Activated naive CD4-positive, alpha-beta T cell treated with anti-CD3 and anti-CD28 coated beads, Interleukin-2, amount 10 ng/mL, durations not matched to agents 7 days and 5 days (primary cell): ENCODE measurements around the gene PLOD1.

Experiments
- CTCF ChIA-PET: fragments of 350-600 bp; sonication (Branson Sonifier 250); formaldehyde crosslinking; loops from one replicate; lab custom pipeline; 2021; ENCODE audit warnings: antibody characterized with exemption; lab: Charles Lee
- DNase-seq: peaks from one replicate; pipeline ENCODE4 v3.0.0-alpha.2; 2020
- H3K27ac Mint-ChIP-seq: one replicate; pipeline ENCODE4 v1.8.0; 2021; ENCODE audit warnings: mild to moderate bottlenecking, moderate library complexity, mixed read lengths
- H3K27me3 Mint-ChIP-seq: one replicate; pipeline ENCODE4 v1.8.0; 2021; ENCODE audit warnings: mild to moderate bottlenecking, mixed read lengths
- H3K36me3 Mint-ChIP-seq: one replicate; pipeline ENCODE4 v1.8.0; 2021; ENCODE audit warnings: mixed read lengths
- H3K4me1 Mint-ChIP-seq: one replicate; pipeline ENCODE4 v1.8.0; 2021; ENCODE audit warnings: mixed read lengths
- H3K4me3 Mint-ChIP-seq: one replicate; pipeline ENCODE4 v1.8.0; 2021; ENCODE audit warnings: mild to moderate bottlenecking, moderate library complexity, mixed read lengths
- H3K9me3 Mint-ChIP-seq: one replicate; pipeline ENCODE4 v1.8.0; 2021; ENCODE audit warnings: mixed read lengths

PLOD1 gene

DNA sequence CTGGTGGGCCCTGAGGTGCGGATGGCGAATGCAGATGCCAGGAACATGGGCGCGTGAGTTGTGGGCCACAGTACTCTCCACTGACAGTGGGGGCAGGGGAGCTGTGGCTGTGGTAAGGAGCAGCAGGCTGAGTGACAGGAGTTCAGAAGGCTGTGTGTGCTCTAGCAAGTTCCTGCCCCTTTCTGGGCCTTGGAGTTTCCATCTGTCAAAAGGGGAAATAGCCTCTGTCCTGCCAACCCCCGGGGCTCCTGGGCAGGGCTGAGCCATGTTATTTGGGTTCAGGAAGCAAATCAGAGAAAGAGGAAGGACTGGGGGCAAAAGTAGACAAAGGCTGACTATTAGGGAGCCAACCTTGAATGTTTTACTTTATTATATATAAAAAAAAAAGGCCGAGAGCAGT lies 26.2 kb downstream of the PLOD1 start:
- DNase-seq: no peak
- no peak overlapping the region for H3K4me3 Mint-ChIP-seq
- H3K27ac Mint-ChIP-seq: no peak overlapping the region
- H3K27me3 Mint-ChIP-seq: no peaks in the 10 kb centered on the region
- H3K9me3 Mint-ChIP-seq: no peaks in the 10 kb centered on the region
- CTCF ChIA-PET: interaction anchor here (0.7 kb wide), 1 partner anchor 39 kb away, joined by 5 read pairs; no protein-coding TSS in a partner anchor
- H3K4me1 Mint-ChIP-seq: no peaks in the 10 kb centered on the region
- H3K36me3 Mint-ChIP-seq: no peaks in the 10 kb centered on the region

DNA sequence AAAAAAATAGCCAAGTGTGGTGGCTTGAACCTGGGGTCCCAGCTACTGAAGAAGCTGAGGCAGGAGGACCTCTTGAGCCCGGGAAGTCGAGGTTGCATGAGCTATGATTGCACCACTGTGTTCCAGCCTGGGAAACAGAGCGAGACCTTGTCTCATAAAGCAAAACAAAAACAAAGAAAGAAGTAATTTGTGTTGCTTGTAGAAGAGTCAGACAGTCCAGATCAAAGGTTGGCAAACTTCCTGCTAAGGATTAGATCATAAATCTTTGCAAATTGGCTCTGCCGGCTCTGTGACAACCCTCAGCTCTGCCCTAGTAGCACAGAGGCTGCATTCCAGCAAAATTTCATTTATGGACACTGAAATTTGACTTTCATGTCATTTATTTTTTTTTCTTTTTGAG lies 26.7 kb downstream of the PLOD1 start:
- no peak for DNase-seq
- CTCF ChIA-PET: interaction anchor here (0.7 kb wide), 1 partner anchor 39 kb away, joined by 5 read pairs; no protein-coding TSS in a partner anchor
- H3K36me3 Mint-ChIP-seq: no peaks in the 10 kb centered on the region
- H3K27me3 Mint-ChIP-seq: no peaks in the 10 kb centered on the region
- H3K4me3 Mint-ChIP-seq: no peak overlapping the region
- no peaks in the 10 kb centered on the region for H3K9me3 Mint-ChIP-seq
- H3K4me1 Mint-ChIP-seq: no peaks in the 10 kb centered on the region
- H3K27ac Mint-ChIP-seq: no peak overlapping the region

DNA sequence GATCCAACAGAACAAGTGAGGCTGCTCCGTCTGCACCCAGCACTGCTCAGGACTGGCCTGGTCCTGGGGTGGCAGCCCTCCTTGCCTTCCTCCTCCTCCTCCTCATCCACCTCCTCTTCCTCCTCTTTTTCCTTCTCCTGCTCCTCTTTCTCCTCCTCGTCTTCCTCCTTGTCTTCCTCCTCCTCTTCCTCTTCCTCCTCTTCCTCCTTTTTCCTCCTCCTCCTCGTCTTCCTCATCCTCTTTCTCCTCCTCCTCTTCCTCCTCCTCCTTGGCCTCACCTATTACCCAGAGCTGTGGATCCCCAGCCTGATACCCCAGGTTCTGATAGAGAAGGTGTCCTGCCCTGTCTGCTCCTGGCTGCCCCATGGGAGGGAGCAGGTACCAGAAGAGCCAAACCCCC lies 29.1 kb downstream of the PLOD1 start:
- CTCF ChIA-PET: no interaction called here
- peaks cover 2% of the 10 kb centered on the region for H3K36me3 Mint-ChIP-seq

DNA sequence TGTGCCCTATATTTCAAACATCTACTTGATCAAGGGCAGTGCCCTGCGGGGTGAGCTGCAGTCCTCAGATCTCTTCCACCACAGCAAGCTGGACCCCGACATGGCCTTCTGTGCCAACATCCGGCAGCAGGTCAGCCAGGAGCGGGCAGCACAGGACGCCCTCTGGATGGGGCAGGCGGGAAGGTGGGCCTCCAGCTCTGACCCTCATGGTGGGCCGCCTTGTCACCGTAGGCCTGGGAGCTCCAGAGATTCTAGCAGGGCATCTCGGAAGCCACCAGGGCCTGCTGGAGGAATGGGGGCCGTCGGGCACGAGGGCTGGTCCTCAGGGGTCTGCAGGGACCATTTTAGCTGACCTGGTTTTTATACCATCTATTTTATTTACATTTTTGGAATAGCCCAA lies 30.1 kb downstream of the PLOD1 start:
- H3K4me3 Mint-ChIP-seq: no peak overlapping the region
- H3K27me3 Mint-ChIP-seq: no peaks in the 10 kb centered on the region
- no peaks in the 10 kb centered on the region for H3K4me1 Mint-ChIP-seq
- H3K36me3 Mint-ChIP-seq: peaks cover 2% of the 10 kb centered on the region
- CTCF ChIA-PET: interaction anchor here (1.5 kb wide), 1 partner anchor 126 kb away, joined by 4 read pairs; no protein-coding TSS in a partner anchor
- H3K27ac Mint-ChIP-seq: no peak overlapping the region
- H3K9me3 Mint-ChIP-seq: no peaks in the 10 kb centered on the region
- no peak for DNase-seq

More for the DNA sequence above, 29.1 kb downstream of the PLOD1 start:
- Mint-ChIP-seq H3K27ac (no peak overlapping the region), H3K4me1 (no peaks in the 10 kb centered on the region), H3K9me3 (no peaks in the 10 kb centered on the region), H3K27me3 (no peaks in the 10 kb centered on the region), H3K4me3 (no peak overlapping the region)
- no peak for DNase-seq

DNA sequence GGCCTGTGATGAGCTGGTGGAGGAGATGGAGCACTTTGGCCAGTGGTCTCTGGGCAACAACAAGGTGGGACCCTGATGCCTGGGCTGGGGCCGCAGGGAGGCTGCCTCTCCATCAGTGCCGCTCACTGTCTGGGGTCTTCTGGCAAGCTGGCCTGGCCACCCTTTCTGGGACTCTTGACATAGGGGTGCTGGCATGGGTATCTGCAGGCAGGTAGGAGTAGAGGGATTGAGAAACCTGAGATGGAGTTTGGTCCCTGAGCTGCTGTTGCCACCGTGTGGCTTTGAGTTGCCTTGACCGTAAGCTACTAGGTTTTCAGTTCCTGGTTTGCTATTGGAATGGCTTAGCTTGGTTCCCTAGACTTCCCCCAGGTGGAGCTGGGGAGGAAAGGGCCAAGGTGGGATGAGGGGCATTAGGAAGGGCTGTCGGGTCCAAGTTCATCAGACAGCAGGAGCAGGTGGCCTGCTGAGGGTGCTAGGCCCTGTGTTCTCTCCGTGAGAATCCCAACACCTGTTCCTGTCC lies 32.6 kb downstream of the PLOD1 start:
- CTCF ChIA-PET: interaction anchor here (0.5 to 1.5 kb wide), 8 partner anchors 9 to 398 kb away, joined by 3 to 7 read pairs (median 3); no protein-coding TSS in a partner anchor
- Mint-ChIP-seq H3K27me3 (no peaks in the 10 kb centered on the region), H3K4me1 (peaks cover 4% of the 10 kb centered on the region), H3K4me3 (no peak overlapping the region), H3K9me3 (no peaks in the 10 kb centered on the region), H3K27ac (no peak overlapping the region), H3K36me3 (peaks cover 2% of the 10 kb centered on the region)
- DNase-seq: peak; percentile 33

DNA sequence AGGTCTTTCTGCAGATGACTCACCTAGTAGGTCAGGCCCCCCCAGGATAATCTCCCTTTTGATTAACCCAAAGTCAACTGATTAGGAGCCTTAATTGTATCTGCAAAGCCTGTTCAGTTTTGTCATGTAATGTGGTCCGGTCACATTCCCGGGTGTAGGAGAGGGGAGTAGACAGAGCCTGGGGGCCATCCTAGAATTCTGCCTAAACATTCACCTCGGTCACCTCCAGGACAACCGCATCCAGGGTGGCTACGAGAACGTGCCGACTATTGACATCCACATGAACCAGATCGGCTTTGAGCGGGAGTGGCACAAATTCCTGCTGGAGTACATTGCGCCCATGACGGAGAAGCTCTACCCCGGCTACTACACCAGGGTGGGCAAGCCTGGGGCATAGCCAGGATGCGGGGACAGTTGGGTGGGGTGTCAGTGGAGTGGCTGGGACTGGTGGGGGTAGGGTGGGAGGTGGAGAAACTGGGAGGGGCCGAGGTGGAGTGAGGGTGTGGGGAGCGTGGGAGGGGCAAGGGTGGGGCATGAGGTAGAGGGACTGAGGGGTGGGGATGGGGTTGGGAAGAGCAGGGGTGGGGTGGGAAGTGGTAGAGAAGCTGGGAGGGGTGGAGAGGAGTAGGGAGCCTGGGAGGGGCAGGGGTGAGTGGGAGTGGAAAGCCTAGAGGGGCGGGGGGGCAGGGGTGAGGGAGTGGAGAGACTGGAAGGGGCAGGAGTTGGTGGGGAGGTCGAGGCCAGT lies 36.1 kb downstream of the PLOD1 start:
- DNase-seq: no peak
- no peaks in the 10 kb centered on the region for H3K9me3 Mint-ChIP-seq
- H3K4me3 Mint-ChIP-seq: no peak overlapping the region
- H3K4me1 Mint-ChIP-seq: peaks cover 29% of the 10 kb centered on the region
- no peak overlapping the region for H3K27ac Mint-ChIP-seq
- H3K36me3 Mint-ChIP-seq: peaks cover 9% of the 10 kb centered on the region
- H3K27me3 Mint-ChIP-seq: no peaks in the 10 kb centered on the region
- CTCF ChIA-PET: no interaction called here

DNA sequence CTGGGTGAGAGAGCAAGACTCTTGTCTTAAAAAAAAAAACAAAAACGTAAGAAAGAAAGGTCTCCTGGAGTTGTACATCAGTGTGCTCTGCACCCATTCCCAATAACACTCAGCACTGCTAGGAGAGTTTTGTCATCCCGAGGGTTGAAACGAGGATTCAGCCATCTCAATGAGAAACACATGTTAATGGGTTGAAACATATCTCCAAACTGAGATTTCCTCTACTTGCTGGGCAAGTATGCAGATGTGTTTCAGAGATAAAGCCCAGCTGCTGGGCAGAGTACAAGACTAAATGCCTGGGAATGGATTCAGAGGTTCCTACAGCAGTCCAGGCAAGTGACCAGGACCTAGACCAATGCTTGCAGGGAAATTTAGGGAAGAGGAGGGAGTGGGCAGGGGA lies 43.1 kb downstream of the PLOD1 start:
- H3K27ac Mint-ChIP-seq: peak overlapping the region; percentile 29
- CTCF ChIA-PET: interaction anchor here (1.3 kb wide), 1 partner anchor 10 kb away, joined by 4 read pairs; no protein-coding TSS in a partner anchor

DNA sequence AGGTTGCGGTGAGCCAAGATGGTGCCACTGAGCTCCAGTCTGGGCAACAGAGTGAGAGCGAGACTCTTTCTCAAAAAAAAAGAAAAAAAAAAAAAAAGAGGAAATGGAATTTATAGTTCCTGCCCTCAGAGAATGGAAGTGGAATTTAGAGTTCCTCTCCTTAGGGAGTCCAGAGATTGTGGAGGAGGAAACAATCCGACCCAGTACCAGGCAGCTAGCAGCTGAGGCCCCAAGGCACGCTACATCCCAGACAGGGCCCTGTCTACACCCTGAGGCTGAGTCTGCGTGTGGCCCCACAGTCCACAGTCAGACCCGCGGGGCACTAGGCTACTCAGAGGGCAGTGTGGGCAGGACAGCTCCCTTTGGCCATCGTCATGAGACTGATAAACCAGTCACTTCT lies 43.8 kb downstream of the PLOD1 start:
- peaks cover 12% of the 10 kb centered on the region for H3K36me3 Mint-ChIP-seq
- H3K4me3 Mint-ChIP-seq: no peak overlapping the region
- H3K9me3 Mint-ChIP-seq: no peaks in the 10 kb centered on the region
- DNase-seq: no peak
- H3K4me1 Mint-ChIP-seq: peaks cover 43% of the 10 kb centered on the region
- H3K27me3 Mint-ChIP-seq: no peaks in the 10 kb centered on the region
- H3K27ac Mint-ChIP-seq: no peak overlapping the region
- CTCF ChIA-PET: interaction anchor here (1.3 kb wide), 1 partner anchor 11 kb away, joined by 4 read pairs; no protein-coding TSS in a partner anchor

More for the DNA sequence above, 43.1 kb downstream of the PLOD1 start:
- no peak for DNase-seq
- peaks cover 50% of the 10 kb centered on the region for H3K4me1 Mint-ChIP-seq
- no peaks in the 10 kb centered on the region for H3K27me3 Mint-ChIP-seq
- no peak overlapping the region for H3K4me3 Mint-ChIP-seq
- H3K36me3 Mint-ChIP-seq: peaks cover 11% of the 10 kb centered on the region
- no peaks in the 10 kb centered on the region for H3K9me3 Mint-ChIP-seq

DNA sequence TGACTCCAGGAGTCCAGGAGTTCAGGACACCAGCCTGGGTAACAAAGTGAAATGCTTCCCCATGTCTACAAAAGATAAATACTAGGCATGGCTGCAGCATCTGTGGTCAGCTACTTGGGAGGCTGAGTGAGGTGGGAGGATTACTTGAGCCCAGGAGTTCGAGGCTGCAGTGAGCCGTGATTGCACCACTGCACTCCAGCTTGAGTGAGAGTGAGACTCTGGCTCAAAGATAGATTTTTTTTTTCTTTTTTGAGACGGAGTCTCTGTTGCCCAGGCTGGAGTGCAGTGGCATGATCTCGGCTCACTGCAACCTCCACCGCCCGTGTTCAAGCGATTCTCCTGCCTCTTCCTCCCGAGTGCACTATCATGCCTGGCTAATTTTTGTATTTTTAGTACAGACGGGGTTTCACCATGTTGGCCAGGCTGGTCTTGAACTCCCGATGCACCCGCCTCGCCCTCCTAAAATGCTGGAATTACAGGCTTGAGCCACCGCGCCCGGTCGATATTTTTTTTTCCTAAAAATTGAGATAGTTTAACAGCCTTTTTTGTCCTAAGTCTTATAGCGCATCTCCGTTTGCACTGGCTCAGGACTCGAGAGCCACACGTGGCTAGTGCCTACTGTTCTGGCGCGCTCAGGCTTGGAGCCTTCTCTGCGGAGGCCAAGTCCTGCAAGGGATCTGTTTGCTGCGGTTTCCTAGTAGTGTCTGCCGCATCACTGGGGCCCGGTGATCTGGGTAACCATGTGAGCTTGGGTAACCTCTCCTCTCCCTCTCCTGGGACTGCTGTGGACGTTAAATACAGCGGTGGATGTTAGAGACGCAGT lies 44.7 kb downstream of the PLOD1 start:
- Mint-ChIP-seq H3K9me3 (no peaks in the 10 kb centered on the region), H3K4me3 (peak overlapping the region; percentile 97), H3K27ac (peak overlapping the region; percentile 96), H3K4me1 (peaks cover 41% of the 10 kb centered on the region), H3K27me3 (no peaks in the 10 kb centered on the region), H3K36me3 (peaks cover 16% of the 10 kb centered on the region)
- CTCF ChIA-PET: interaction anchor here (0.8 to 2.0 kb wide), 3 partner anchors 12 to 71 kb away, joined by 3 to 6 read pairs (median 4); no protein-coding TSS in a partner anchor
- DNase-seq: no peak

DNA sequence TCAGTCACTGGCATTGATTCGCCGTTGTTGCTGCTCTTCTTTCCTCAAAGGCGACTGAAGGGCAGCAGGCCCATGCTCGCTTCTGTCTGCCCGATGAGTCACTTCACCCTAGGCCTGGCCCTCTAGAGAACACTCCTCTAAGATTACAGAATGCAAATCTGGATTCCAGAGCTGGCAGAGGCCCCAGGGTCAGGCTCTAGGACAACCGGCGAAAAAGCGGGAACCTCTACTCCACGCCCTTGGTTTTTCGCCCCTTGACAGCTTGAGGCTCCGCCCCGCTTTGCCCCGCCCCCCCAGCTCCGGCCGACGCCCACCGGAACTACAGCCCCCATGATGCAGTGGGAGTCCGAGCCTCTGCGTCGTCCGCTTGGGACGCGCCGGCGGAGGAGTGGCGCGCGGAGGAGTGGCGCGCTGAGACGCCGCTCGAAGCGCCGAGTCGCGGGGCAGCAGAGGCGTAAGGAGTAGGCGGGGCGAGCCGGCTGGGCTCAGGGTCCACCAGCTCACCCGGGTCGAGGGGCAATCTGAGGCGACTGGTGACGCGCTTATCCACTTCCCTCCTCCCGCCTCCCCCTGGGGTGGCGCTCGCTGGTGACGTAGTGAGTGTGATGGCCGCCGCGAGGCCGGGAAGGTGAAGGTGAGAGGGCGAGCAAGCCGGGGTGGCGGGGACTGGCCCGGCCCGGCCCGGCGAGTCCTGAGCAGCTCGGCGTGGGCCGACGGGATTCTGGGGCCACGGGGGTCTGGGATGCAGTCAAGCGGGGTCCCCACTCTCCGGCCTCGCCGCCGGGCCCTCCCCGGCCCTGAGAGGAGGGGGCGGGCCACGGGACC lies 45.5 kb downstream of the PLOD1 start, which contains the start of gene MFN2:
Gene MFN2 (plus strand): TSS at position 594 of the 825 bp plus-strand sequence. CDS start 8,725 bp downstream, outside the sequence.
- DNase-seq: peak; percentile 95
- Mint-ChIP-seq H3K4me3 (peak within 1 kb of the TSS; percentile 97), H3K36me3 (peaks cover 17% of the 10 kb centered on the region), H3K9me3 (no peaks in the 10 kb centered on the region), H3K4me1 (peaks cover 38% of the 10 kb centered on the region), H3K27ac (peak within 1 kb of the TSS; percentile 96), H3K27me3 (no peaks in the 10 kb centered on the region)
- CTCF ChIA-PET: interaction anchor here (0.8 to 2.0 kb wide), 4 partner anchors 25 to 247 kb away, joined by 3 to 6 read pairs (median 4); no protein-coding TSS in a partner anchor

DNA sequence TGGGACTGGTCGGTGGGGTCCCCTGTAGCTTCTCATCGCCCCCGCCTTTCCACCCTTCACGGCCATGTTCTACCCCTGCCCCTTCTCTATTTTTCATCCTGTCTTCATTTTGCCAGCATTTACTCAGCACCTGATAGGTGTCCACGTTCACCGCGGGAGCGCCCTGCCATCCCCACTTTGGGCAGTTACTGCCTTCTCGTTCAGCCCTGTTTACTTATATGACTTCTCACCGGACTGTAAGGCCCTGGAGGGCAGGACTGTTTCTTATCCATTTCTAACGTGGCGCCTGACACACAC lies 46.1 kb downstream of the PLOD1 start:
- no peak for DNase-seq
- Mint-ChIP-seq H3K27ac (peak overlapping the region; percentile 96), H3K27me3 (no peaks in the 10 kb centered on the region), H3K4me3 (peak overlapping the region; percentile 97), H3K36me3 (peaks cover 16% of the 10 kb centered on the region), H3K9me3 (no peaks in the 10 kb centered on the region), H3K4me1 (peaks cover 39% of the 10 kb centered on the region)
- CTCF ChIA-PET: interaction anchor here (1.6 to 2.3 kb wide), 4 partner anchors 16 to 246 kb away, joined by 3 to 7 read pairs (median 5); no protein-coding TSS in a partner anchor

DNA sequence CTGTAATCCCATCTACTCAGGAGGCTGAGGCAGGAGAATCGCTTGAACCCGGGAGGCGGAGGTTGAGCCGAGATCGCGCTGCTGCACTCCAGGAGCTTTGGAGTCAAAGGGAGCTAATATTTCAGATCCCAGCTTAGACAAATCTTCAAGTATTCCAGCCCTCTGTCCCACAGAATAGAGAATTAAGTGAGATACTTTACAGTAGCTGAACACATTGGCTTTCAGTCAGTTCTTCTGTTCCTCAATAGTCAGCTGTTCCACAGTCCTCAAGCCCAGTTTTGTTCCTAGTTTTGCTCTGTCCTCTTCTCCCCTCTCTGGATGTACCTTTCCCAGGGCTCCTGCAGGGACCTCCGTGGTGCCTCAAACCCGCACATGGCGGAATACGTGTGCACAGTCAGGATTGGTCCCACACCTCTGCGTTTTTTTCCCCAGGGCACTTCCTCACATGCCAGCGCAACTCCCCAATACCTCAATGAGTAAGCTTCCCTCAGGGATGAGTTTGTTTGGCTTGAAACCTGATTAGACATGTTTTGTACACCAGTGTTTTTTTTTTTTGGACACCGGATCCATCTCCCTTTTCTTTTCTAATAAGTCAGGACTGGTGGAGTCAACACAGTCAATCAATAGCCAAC lies 47.0 kb downstream of the PLOD1 start:
- no peaks in the 10 kb centered on the region for H3K9me3 Mint-ChIP-seq
- peaks cover 42% of the 10 kb centered on the region for H3K4me1 Mint-ChIP-seq
- peak overlapping the region; percentile 97 for H3K4me3 Mint-ChIP-seq
- H3K27me3 Mint-ChIP-seq: no peaks in the 10 kb centered on the region
- no peak for DNase-seq
- CTCF ChIA-PET: interaction anchor here (1.1 to 2.3 kb wide), 6 partner anchors 8 to 246 kb away, joined by 3 to 7 read pairs (median 4); no protein-coding TSS in a partner anchor
- H3K27ac Mint-ChIP-seq: peak overlapping the region; percentile 96
- peaks cover 21% of the 10 kb centered on the region for H3K36me3 Mint-ChIP-seq

DNA sequence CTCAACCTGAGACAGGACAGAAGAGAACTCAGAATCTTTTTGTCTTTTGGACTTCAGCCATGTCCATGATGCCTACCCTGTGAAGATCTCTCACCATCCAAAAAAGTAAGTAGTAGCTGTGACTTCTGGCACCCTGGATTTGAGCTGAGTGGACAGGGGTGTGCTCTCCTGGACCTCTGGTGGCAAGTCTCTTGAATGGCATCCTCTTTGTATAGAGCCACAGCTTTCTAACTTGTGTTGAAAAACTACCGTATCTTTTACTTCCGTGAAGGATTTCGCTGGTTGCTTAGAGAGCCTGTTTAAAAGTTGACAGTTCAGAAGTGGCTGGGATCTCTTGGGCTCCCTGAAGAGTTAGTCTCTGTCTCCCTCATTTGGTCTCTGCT lies 47.5 kb downstream of the PLOD1 start:
- no peak for DNase-seq
- peaks cover 21% of the 10 kb centered on the region for H3K36me3 Mint-ChIP-seq
- H3K4me1 Mint-ChIP-seq: peaks cover 42% of the 10 kb centered on the region

More for the DNA sequence above, 47.5 kb downstream of the PLOD1 start:
- CTCF ChIA-PET: interaction anchor here (1.1 to 2.3 kb wide), 3 partner anchors 8 to 49 kb away, joined by 3 to 7 read pairs (median 5); no protein-coding TSS in a partner anchor
- Mint-ChIP-seq H3K4me3 (peak overlapping the region; percentile 97), H3K27me3 (no peaks in the 10 kb centered on the region), H3K27ac (peak overlapping the region; percentile 96), H3K9me3 (no peaks in the 10 kb centered on the region)
